Activated naive CD4-positive, alpha-beta T cell treated with anti-CD3 and anti-CD28 coated beads for 36 hours (primary cell): ENCODE results near the gene UNC13A. TPM values are rescaled to one million over a fixed set of nuclear protein-coding genes. Genes with fewer than 3 reads are reported as not detected.
"Not testable (repeated sequence)": the region's sequence is repeated elsewhere in the genome, so short reads cannot be mapped to it uniquely, and the experiment has no call there.

ENCODE experiments used
- CTCF ChIA-PET: fragments of 350-600 bp; sonication (Branson Sonifier 250); formaldehyde crosslinking; loops from one replicate; lab custom pipeline; 2021; ENCODE audit warnings: antibody characterized with exemption; lab: Charles Lee
- DNase-seq: peaks from one replicate; pipeline ENCODE4 v3.0.0-alpha.2; 2020
- H3K27ac Mint-ChIP-seq: one replicate; pipeline ENCODE4 v1.8.0; 2021; ENCODE audit warnings: mild to moderate bottlenecking, mixed read lengths
- H3K27me3 Mint-ChIP-seq: one replicate; pipeline ENCODE4 v1.8.0; 2021; ENCODE audit warnings: low read depth, mixed read lengths
- H3K36me3 Mint-ChIP-seq: one replicate; pipeline ENCODE4 v1.8.0; 2021; ENCODE audit warnings: low read depth, mixed read lengths
- H3K4me1 Mint-ChIP-seq: one replicate; pipeline ENCODE4 v1.8.0; 2021; ENCODE audit warnings: low read depth, mixed read lengths
- H3K4me3 Mint-ChIP-seq: one replicate; pipeline ENCODE4 v1.8.0; 2021; ENCODE audit warnings: mild to moderate bottlenecking, moderate library complexity, mixed read lengths
- H3K9me3 Mint-ChIP-seq: one replicate; pipeline ENCODE4 v1.8.0; 2021; ENCODE audit warnings: mixed read lengths
- intact Hi-C: fragments of 100-400 bp; cut with micrococcal nuclease; formaldehyde crosslinking; loops from one replicate; pipeline ENCODE4 v1.15.1; 2023
- total RNA-seq, 2 experiments: library from RNA; stranded (reverse); gene quantifications; one replicate each; pipeline ENCODE4 v1.2.3, GENCODE V29; 2021

The UNC13A gene
- total RNA-seq, 2 experiments from 2014 or later, result 0.12 TPM; not detected in 1

GRCh38 chr19:17605117-17605516 is 83.0 kb downstream of the UNC13A start:
- Mint-ChIP-seq H3K9me3 (no peaks in the 10 kb centered on the region), H3K4me1 (peaks cover 4% of the 10 kb centered on the region), H3K4me3 (no peak overlapping the region), H3K36me3 (no peaks in the 10 kb centered on the region), H3K27ac (no peak overlapping the region), H3K27me3 (peaks cover 30% of the 10 kb centered on the region)
- no peak for DNase-seq
- intact Hi-C loops, result loop anchor here (5.0 kb wide), 1 partner anchor 252 kb away; the partner anchor contains the start of gene RPL18A
- CTCF ChIA-PET, result interaction anchor here (0.6 to 2.6 kb wide), 6 partner anchors 17 to 304 kb away, joined by 3 to 9 read pairs (median 4); partner anchors contain the start of gene RPL18A

- CTCF ChIA-PET, result interaction anchor here (0.6 to 1.6 kb wide), 4 partner anchors 31 to 304 kb away, joined by 3 to 9 read pairs (median 3); no protein-coding TSS in a partner anchor
- H3K27me3 Mint-ChIP-seq, result peaks cover 30% of the 10 kb centered on the region
- peaks cover 4% of the 10 kb centered on the region for H3K4me1 Mint-ChIP-seq
- H3K4me3 Mint-ChIP-seq, result no peak overlapping the region
- H3K9me3 Mint-ChIP-seq, result no peaks in the 10 kb centered on the region
- no peaks in the 10 kb centered on the region for H3K36me3 Mint-ChIP-seq
- no peak overlapping the region for H3K27ac Mint-ChIP-seq
- intact Hi-C loops, result loop anchor here (5.0 kb wide), 1 partner anchor 253 kb away; the partner anchor contains the start of gene RPL18A
- DNase-seq, result no peak
Observed at GRCh38 chr19:17604372-17605025, 83.7 kb downstream of the UNC13A start.

GRCh38 chr19:17602872-17603510 is 85.2 kb downstream of the UNC13A start:
- CTCF ChIA-PET, result interaction anchor here (0.5 to 1.6 kb wide), 3 partner anchors 107 to 465 kb away, joined by 3 to 4 read pairs (median 3); no protein-coding TSS in a partner anchor
- H3K4me3 Mint-ChIP-seq, result no peak overlapping the region
- peaks cover 4% of the 10 kb centered on the region for H3K4me1 Mint-ChIP-seq
- no peak for DNase-seq
- no peak overlapping the region for H3K27ac Mint-ChIP-seq
- H3K36me3 Mint-ChIP-seq, result no peaks in the 10 kb centered on the region
- intact Hi-C loops, result no loop called here
- peaks cover 30% of the 10 kb centered on the region for H3K27me3 Mint-ChIP-seq
- H3K9me3 Mint-ChIP-seq, result no peaks in the 10 kb centered on the region

GRCh38 chr19:17602217-17602616 is 85.9 kb downstream of the UNC13A start:
- H3K27ac Mint-ChIP-seq, result no peak overlapping the region
- H3K27me3 Mint-ChIP-seq, result peaks cover 30% of the 10 kb centered on the region
- H3K4me3 Mint-ChIP-seq, result no peak overlapping the region
- H3K4me1 Mint-ChIP-seq, result peaks cover 4% of the 10 kb centered on the region
- CTCF ChIA-PET, result no interaction called here
- H3K9me3 Mint-ChIP-seq, result no peaks in the 10 kb centered on the region
- intact Hi-C loops, result no loop called here
- DNase-seq, result no peak
- H3K36me3 Mint-ChIP-seq, result no peaks in the 10 kb centered on the region

GRCh38 chr19:17601683-17602082 is 86.5 kb downstream of the UNC13A start:
- Mint-ChIP-seq H3K4me1 (peaks cover 4% of the 10 kb centered on the region), H3K36me3 (no peaks in the 10 kb centered on the region), H3K27ac (no peak overlapping the region), H3K4me3 (no peak overlapping the region), H3K9me3 (no peaks in the 10 kb centered on the region), H3K27me3 (peaks cover 30% of the 10 kb centered on the region)
- intact Hi-C loops, result no loop called here
- CTCF ChIA-PET, result no interaction called here
- no peak for DNase-seq

- Mint-ChIP-seq H3K4me1 (no peaks in the 10 kb centered on the region), H3K4me3 (no peak overlapping the region), H3K9me3 (no peaks in the 10 kb centered on the region), H3K36me3 (no peaks in the 10 kb centered on the region), H3K27ac (no peak overlapping the region), H3K27me3 (peaks cover 30% of the 10 kb centered on the region)
- no peak for DNase-seq
- intact Hi-C loops, result no loop called here
- CTCF ChIA-PET, result interaction anchor here (1.2 kb wide), 1 partner anchor 26 kb away, joined by 3 read pairs; no protein-coding TSS in a partner anchor
Observed at GRCh38 chr19:17599780-17600179, 88.4 kb downstream of the UNC13A start.

GRCh38 chr19:17598953-17599352 is 89.2 kb downstream of the UNC13A start:
- Mint-ChIP-seq H3K9me3 (no peaks in the 10 kb centered on the region), H3K36me3 (no peaks in the 10 kb centered on the region), H3K27ac (no peak overlapping the region), H3K4me1 (no peaks in the 10 kb centered on the region), H3K27me3 (peaks cover 23% of the 10 kb centered on the region), H3K4me3 (no peak overlapping the region)
- no peak for DNase-seq
- CTCF ChIA-PET, result interaction anchor here (1.2 kb wide), 1 partner anchor 25 kb away, joined by 3 read pairs; no protein-coding TSS in a partner anchor
- intact Hi-C loops, result no loop called here

- H3K36me3 Mint-ChIP-seq, result not testable (repeated sequence)
- H3K27me3 Mint-ChIP-seq, result peaks cover 18% of the 10 kb centered on the region
Observed at GRCh38 chr19:17598063-17598462, 90.1 kb downstream of the UNC13A start.

GRCh38 chr19:17594296-17594695 is 93.9 kb downstream of the UNC13A start:
- CTCF ChIA-PET, H3K4me3 Mint-ChIP-seq, H3K27ac Mint-ChIP-seq, H3K4me1 Mint-ChIP-seq, DNase-seq, H3K36me3 Mint-ChIP-seq, H3K27me3 Mint-ChIP-seq, intact Hi-C loops, H3K9me3 Mint-ChIP-seq: not testable (repeated sequence)

More at GRCh38 chr19:17598063-17598462, 90.1 kb downstream of the UNC13A start:
- intact Hi-C loops, H3K4me3 Mint-ChIP-seq, H3K4me1 Mint-ChIP-seq, DNase-seq, H3K27ac Mint-ChIP-seq, H3K9me3 Mint-ChIP-seq: not testable (repeated sequence)
- CTCF ChIA-PET, result interaction anchor here (0.8 kb wide), 1 partner anchor 8 kb away, joined by 3 read pairs; no protein-coding TSS in a partner anchor

GRCh38 chr19:17590866-17591265 is 97.3 kb downstream of the UNC13A start:
- Mint-ChIP-seq H3K36me3 (no peaks in the 10 kb centered on the region), H3K9me3 (no peaks in the 10 kb centered on the region), H3K27ac (no peak overlapping the region), H3K27me3 (peaks cover 4% of the 10 kb centered on the region), H3K4me3 (no peak overlapping the region), H3K4me1 (no peaks in the 10 kb centered on the region)
- CTCF ChIA-PET, result interaction anchor here (1.0 kb wide), 1 partner anchor 17 kb away, joined by 3 read pairs; no protein-coding TSS in a partner anchor
- DNase-seq, result no peak
- intact Hi-C loops, result no loop called here

- H3K27ac Mint-ChIP-seq, result not testable (repeated sequence)
Observed at GRCh38 chr19:17585395-17585794, 102.8 kb downstream of the UNC13A start.

GRCh38 chr19:17584132-17584531 is 104.0 kb downstream of the UNC13A start:
- H3K9me3 Mint-ChIP-seq, result no peaks in the 10 kb centered on the region
- no peak for DNase-seq
- intact Hi-C loops, result no loop called here
- H3K4me3 Mint-ChIP-seq, result no peak overlapping the region
- H3K27ac Mint-ChIP-seq, result no peak overlapping the region
- no peaks in the 10 kb centered on the region for H3K27me3 Mint-ChIP-seq
- no peaks in the 10 kb centered on the region for H3K4me1 Mint-ChIP-seq
- H3K36me3 Mint-ChIP-seq, result peaks cover 23% of the 10 kb centered on the region
- CTCF ChIA-PET, result interaction anchor here (1.0 kb wide), 1 partner anchor 10 kb away, joined by 3 read pairs; no protein-coding TSS in a partner anchor

More at GRCh38 chr19:17585395-17585794, 102.8 kb downstream of the UNC13A start:
- H3K9me3 Mint-ChIP-seq, H3K4me3 Mint-ChIP-seq, H3K27me3 Mint-ChIP-seq, intact Hi-C loops, DNase-seq, H3K4me1 Mint-ChIP-seq: not testable (repeated sequence)
- CTCF ChIA-PET, result interaction anchor here (0.7 kb wide), 1 partner anchor 143 kb away, joined by 3 read pairs; no protein-coding TSS in a partner anchor
- peaks cover 11% of the 10 kb centered on the region for H3K36me3 Mint-ChIP-seq
